SK-N-SH treated with all-trans-retinoic acid at 6 μM for 48 hours (cell line): ENCODE results near the gene PAK4.
"Not testable (repeated sequence)": the region's sequence is repeated elsewhere in the genome, so short reads cannot be mapped to it uniquely, and the experiment has no call there.

Experiments used
- ATAC-seq: fragments of 200-7000 bp; cut with Tn5 transposase; 3 replicates; pipeline ENCODE4 v1.9.1; 2020; ENCODE audit warnings: mild to moderate bottlenecking, moderate library complexity
- ARNTL ChIP-seq: fragments of 450-650 bp; formaldehyde crosslinking; IDR thresholded peaks from 2 replicates; pipeline ENCODE4 v1.5.0; 2020; ENCODE audit warnings: low read depth, mild to moderate bottlenecking, moderate library complexity, borderline replicate concordance
- BACH2 ChIP-seq: fragments of 250-450 bp; sonication (Bioruptor Pico); IDR thresholded peaks from 2 replicates; pipeline ENCODE4 v1.9.0; 2021; ENCODE audit warnings: mild to moderate bottlenecking, borderline replicate concordance
- CSDC2 ChIP-seq: fragments of 250-450 bp; sonication (Bioruptor Pico); IDR thresholded peaks from 2 replicates; pipeline ENCODE4 v1.5.0; 2020; ENCODE audit warnings: mild to moderate bottlenecking, moderate library complexity
- ESRRG ChIP-seq: fragments of 250-450 bp; sonication (Bioruptor Pico); IDR thresholded peaks from 2 replicates; pipeline ENCODE4 v1.6.1; 2021; ENCODE audit warnings: mild to moderate bottlenecking
- GLIS3 ChIP-seq: fragments of 250-450 bp; sonication (Bioruptor Pico); IDR thresholded peaks from 2 replicates; pipeline ENCODE4 v1.5.0; 2020; ENCODE audit warnings: mild to moderate bottlenecking, moderate library complexity
- ISL1 ChIP-seq: fragments of 250-450 bp; sonication (Bioruptor Pico); IDR thresholded peaks from 2 replicates; pipeline ENCODE4 v2.1.2; 2022; ENCODE audit warnings: mild to moderate bottlenecking, moderate library complexity
- OSR1 ChIP-seq: fragments of 250-450 bp; sonication (Bioruptor Pico); IDR thresholded peaks from 2 replicates; pipeline ENCODE4 v1.8.0; 2022; ENCODE audit warnings: moderate library complexity, mild to moderate bottlenecking, inconsistent platforms
- PPARA ChIP-seq: fragments of 250-450 bp; sonication (Bioruptor Pico); IDR thresholded peaks from 2 replicates; pipeline ENCODE4 v1.5.0; 2020; ENCODE audit warnings: mild to moderate bottlenecking, borderline replicate concordance
- RARB ChIP-seq: fragments of 250-450 bp; sonication (Bioruptor Pico); IDR thresholded peaks from 2 replicates; pipeline ENCODE4 v1.8.0; 2021; ENCODE audit warnings: mild to moderate bottlenecking, moderate library complexity
- SNAI2 ChIP-seq: fragments of 250-450 bp; sonication (Bioruptor Pico); IDR thresholded peaks from 2 replicates; pipeline ENCODE4 v1.5.0; 2020; ENCODE audit warnings: mild to moderate bottlenecking, moderate library complexity
- TCF4 ChIP-seq: fragments of 250-450 bp; sonication (Bioruptor Pico); IDR thresholded peaks from 2 replicates; pipeline ENCODE4 v1.8.0; 2021; ENCODE audit warnings: mild to moderate bottlenecking, moderate library complexity, borderline replicate concordance
- TOX ChIP-seq: fragments of 250-450 bp; sonication (Bioruptor Pico); IDR thresholded peaks from 2 replicates; pipeline ENCODE4 v1.8.0; 2021; ENCODE audit warnings: mild to moderate bottlenecking, moderate library complexity, borderline replicate concordance
- ZC3H10 ChIP-seq: fragments of 250-450 bp; sonication (Bioruptor Pico); IDR thresholded peaks from 2 replicates; pipeline ENCODE4 v1.5.1; 2021; ENCODE audit warnings: mild to moderate bottlenecking, moderate library complexity
- ZFP3 ChIP-seq: fragments of 250-450 bp; sonication (Bioruptor Pico); IDR thresholded peaks from 2 replicates; pipeline ENCODE4 v1.5.0; 2020; ENCODE audit warnings: mild to moderate bottlenecking, moderate library complexity
- ZFP30 ChIP-seq: fragments of 450-650 bp; formaldehyde crosslinking; IDR thresholded peaks from 2 replicates; pipeline ENCODE4 v1.5.0; 2022; ENCODE audit warnings: mild to moderate bottlenecking, moderate library complexity
- ZNF565 ChIP-seq: fragments of 450-650 bp; formaldehyde crosslinking; conservative IDR thresholded peaks from 2 replicates; pipeline ENCODE4 v1.5.0; 2020; ENCODE audit warnings: low read depth, mild to moderate bottlenecking, moderate library complexity
- ZNF70 ChIP-seq: fragments of 450-650 bp; formaldehyde crosslinking; IDR thresholded peaks from 2 replicates; pipeline ENCODE4 v1.5.0; 2020; ENCODE audit warnings: mild to moderate bottlenecking, moderate library complexity
- ZNF8 ChIP-seq: fragments of 450-650 bp; formaldehyde crosslinking; IDR thresholded peaks from 2 replicates; pipeline ENCODE4 v1.5.0; 2020; ENCODE audit warnings: mild to moderate bottlenecking, moderate library complexity
- TF ChIP-seq, protein P1 (sequence below): fragments of 250-450 bp; sonication (Bioruptor Pico); IDR thresholded peaks from 2 replicates; pipeline ENCODE4 v1.5.0; 2020; ENCODE audit warnings: mild to moderate bottlenecking, moderate library complexity
- TF ChIP-seq, protein P2 (sequence below): fragments of 250-450 bp; sonication (Bioruptor Pico); IDR thresholded peaks from 2 replicates; pipeline ENCODE4 v1.5.1; 2020; ENCODE audit warnings: low read depth, mild to moderate bottlenecking, moderate library complexity
- TF ChIP-seq, protein P3 (sequence below): fragments of 250-450 bp; sonication (Bioruptor Pico); IDR thresholded peaks from 2 replicates; pipeline ENCODE4 v1.8.0; 2020; ENCODE audit warnings: mild to moderate bottlenecking, moderate library complexity, borderline replicate concordance

Gene PAK4

DNA sequence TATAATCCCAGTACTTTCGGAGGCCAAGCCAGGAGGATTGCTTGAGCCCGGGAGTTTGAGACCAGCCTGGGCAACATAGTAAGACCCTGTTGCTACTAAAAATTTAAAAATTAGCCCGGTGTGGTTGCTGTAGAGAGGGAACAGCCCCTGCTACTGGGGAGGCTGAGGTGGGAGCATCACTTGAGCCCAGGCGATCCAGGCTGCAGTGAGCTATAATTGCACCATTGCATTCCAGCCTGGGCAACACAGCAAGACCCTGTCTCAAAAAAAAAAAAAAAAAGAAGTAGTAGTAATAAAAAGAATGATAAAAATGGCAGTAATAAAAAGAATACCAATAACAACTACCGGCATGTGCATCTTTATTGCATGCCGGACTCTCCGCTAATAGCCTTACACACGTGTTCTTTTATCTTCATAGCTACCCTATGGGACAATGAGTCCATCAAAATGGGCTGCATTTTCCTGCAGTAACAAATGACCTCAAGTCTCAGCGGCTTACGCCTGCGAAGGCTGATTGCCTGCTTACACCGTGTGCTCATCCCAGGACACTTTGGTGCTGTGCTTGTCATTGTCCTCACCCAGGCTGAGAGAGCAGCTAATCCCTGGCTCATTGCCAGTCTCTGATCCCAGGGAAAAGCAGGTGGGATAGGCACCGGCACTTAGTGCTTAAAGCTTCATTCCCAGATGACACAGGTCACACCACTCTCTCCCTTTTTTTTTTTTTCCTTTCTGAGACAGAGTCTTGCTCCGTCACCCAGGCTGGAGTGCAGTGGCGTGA is 92.8 kb downstream of the PAK4 start:
- ATAC-seq, result no peak
- TF ChIP-seq ZNF70 (no peak), GLIS3 (no peak), TOX (CRISPR knock-in tag) (no peak), ZFP30 (CRISPR knock-in tag) (no peak), ARNTL (no peak), BACH2 (CRISPR knock-in tag) (no peak), ISL1 (CRISPR knock-in tag) (no peak), CSDC2 (CRISPR knock-in tag) (no peak), TCF4 (CRISPR knock-in tag) (no peak)
- TF ChIP-seq, protein P1, sequence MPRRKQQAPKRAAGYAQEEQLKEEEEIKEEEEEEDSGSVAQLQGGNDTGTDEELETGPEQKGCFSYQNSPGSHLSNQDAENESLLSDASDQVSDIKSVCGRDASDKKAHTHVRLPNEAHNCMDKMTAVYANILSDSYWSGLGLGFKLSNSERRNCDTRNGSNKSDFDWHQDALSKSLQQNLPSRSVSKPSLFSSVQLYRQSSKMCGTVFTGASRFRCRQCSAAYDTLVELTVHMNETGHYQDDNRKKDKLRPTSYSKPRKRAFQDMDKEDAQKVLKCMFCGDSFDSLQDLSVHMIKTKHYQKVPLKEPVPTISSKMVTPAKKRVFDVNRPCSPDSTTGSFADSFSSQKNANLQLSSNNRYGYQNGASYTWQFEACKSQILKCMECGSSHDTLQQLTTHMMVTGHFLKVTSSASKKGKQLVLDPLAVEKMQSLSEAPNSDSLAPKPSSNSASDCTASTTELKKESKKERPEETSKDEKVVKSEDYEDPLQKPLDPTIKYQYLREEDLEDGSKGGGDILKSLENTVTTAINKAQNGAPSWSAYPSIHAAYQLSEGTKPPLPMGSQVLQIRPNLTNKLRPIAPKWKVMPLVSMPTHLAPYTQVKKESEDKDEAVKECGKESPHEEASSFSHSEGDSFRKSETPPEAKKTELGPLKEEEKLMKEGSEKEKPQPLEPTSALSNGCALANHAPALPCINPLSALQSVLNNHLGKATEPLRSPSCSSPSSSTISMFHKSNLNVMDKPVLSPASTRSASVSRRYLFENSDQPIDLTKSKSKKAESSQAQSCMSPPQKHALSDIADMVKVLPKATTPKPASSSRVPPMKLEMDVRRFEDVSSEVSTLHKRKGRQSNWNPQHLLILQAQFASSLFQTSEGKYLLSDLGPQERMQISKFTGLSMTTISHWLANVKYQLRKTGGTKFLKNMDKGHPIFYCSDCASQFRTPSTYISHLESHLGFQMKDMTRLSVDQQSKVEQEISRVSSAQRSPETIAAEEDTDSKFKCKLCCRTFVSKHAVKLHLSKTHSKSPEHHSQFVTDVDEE (CRISPR knock-in tag), result no peak
- TF ChIP-seq, protein P2, sequence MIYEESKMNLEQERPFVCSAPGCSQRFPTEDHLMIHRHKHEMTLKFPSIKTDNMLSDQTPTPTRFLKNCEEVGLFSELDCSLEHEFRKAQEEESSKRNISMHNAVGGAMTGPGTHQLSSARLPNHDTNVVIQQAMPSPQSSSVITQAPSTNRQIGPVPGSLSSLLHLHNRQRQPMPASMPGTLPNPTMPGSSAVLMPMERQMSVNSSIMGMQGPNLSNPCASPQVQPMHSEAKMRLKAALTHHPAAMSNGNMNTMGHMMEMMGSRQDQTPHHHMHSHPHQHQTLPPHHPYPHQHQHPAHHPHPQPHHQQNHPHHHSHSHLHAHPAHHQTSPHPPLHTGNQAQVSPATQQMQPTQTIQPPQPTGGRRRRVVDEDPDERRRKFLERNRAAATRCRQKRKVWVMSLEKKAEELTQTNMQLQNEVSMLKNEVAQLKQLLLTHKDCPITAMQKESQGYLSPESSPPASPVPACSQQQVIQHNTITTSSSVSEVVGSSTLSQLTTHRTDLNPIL (CRISPR knock-in tag), result no peak

DNA sequence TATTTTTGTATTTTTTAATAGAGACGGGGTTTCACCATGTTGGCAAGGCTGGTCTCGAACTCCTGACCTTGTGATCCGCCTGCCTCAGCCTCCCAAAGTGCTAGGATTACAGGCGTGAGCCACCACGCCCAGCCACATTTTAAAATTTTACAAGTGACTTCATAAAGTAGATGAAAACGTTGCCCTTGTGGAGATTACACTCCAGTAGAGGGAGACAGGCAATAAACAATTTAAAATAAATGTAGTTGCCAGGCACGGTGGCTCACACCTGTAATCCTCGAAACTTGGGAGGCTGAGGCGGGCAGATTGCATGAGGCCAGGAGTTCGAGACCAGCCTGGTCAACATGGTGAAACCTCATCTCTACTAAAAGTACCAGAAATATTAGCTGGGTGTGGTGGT is 93.5 kb downstream of the PAK4 start:
- not testable (repeated sequence) for ATAC-seq

DNA sequence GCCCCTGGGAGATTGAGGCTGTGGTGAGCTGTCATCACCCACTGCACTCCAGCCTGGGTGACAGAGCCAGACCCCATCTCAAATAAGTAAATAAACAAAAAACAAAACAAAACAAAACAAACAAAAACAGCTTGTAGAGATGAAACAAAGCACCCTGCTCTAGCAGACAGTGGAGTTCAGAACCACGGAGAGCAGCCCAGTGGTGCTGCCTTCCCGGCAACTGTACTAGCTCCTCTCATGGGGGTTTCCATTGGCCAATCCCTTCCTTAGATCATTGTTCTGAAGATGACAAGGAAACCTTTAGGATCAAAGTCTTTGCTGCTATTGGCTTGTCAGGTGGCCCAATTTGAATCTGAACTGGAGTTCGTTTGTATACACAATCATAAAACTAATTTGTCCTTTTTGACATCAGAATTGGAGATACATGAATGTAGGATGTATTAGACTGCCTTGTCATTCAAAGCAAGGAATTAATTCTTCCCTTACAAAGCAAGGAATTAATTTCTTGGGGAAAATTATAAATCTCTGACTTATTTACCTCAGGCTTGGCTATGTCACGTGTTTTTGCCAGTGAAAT is 98.2 kb downstream of the PAK4 start:
- TF ChIP-seq, protein P3, sequence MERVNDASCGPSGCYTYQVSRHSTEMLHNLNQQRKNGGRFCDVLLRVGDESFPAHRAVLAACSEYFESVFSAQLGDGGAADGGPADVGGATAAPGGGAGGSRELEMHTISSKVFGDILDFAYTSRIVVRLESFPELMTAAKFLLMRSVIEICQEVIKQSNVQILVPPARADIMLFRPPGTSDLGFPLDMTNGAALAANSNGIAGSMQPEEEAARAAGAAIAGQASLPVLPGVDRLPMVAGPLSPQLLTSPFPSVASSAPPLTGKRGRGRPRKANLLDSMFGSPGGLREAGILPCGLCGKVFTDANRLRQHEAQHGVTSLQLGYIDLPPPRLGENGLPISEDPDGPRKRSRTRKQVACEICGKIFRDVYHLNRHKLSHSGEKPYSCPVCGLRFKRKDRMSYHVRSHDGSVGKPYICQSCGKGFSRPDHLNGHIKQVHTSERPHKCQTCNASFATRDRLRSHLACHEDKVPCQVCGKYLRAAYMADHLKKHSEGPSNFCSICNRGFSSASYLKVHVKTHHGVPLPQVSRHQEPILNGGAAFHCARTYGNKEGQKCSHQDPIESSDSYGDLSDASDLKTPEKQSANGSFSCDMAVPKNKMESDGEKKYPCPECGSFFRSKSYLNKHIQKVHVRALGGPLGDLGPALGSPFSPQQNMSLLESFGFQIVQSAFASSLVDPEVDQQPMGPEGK (CRISPR knock-in tag), result no peak
- TF ChIP-seq BACH2 (CRISPR knock-in tag) (no peak), RARB (CRISPR knock-in tag) (no peak), GLIS3 (no peak), ZFP30 (CRISPR knock-in tag) (no peak), TOX (CRISPR knock-in tag) (no peak), CSDC2 (CRISPR knock-in tag) (no peak), OSR1 (CRISPR knock-in tag) (no peak), ESRRG (CRISPR knock-in tag) (no peak), ZNF565 (no peak), ZNF8 (CRISPR knock-in tag) (no peak), PPARA (no peak), SNAI2 (no peak), ISL1 (CRISPR knock-in tag) (no peak), ZFP3 (CRISPR knock-in tag) (no peak), ZC3H10 (CRISPR knock-in tag) (no peak)
- TF ChIP-seq, protein P1 (CRISPR knock-in tag), result no peak
- TF ChIP-seq, protein P2 (CRISPR knock-in tag), result no peak
- ATAC-seq, result peak; percentile 70
